Measurements from ENCODE around the gene CAMSAP2.

GRCh38 chr1:200795156-200795555 lies 56.5 kb downstream of the CAMSAP2 start:
- TF ChIP-seq, protein P1, sequence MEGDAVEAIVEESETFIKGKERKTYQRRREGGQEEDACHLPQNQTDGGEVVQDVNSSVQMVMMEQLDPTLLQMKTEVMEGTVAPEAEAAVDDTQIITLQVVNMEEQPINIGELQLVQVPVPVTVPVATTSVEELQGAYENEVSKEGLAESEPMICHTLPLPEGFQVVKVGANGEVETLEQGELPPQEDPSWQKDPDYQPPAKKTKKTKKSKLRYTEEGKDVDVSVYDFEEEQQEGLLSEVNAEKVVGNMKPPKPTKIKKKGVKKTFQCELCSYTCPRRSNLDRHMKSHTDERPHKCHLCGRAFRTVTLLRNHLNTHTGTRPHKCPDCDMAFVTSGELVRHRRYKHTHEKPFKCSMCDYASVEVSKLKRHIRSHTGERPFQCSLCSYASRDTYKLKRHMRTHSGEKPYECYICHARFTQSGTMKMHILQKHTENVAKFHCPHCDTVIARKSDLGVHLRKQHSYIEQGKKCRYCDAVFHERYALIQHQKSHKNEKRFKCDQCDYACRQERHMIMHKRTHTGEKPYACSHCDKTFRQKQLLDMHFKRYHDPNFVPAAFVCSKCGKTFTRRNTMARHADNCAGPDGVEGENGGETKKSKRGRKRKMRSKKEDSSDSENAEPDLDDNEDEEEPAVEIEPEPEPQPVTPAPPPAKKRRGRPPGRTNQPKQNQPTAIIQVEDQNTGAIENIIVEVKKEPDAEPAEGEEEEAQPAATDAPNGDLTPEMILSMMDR (conservative IDR thresholded peaks at IDR 0.05; ENCODE audit: low read length), result no peak
- no peak for TF ChIP-seq EZH2phosphoT487 (IDR thresholded peaks at IDR 0.05; ENCODE audit: borderline replicate concordance)

All from Loucy (cell line).